ENCODE results near the gene PIK3R6.

The PIK3R6 gene

DNA sequence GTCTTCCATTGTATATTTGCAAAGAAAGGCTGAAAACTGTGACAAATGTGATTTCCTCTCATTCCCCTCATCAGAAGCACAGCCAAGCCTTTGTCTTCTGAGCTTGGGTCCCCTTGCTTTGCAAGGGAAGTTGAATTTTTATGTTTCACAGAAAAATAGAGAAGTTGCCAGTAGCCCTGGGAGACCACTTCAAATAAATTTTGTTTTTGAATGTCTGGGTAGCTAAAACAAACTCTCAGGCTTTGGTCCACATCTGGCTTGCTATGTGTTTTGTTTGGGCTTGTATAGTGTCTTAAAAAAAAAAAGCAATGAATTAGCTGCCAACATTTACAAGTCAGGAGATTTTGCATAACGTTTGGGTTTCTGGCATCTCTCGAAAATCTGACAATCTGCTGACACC lies 24.1 kb downstream of the PIK3R6 start:
- Histone ChIP-seq H3F3A (ENCODE audit: low read depth) (no peaks in the 10 kb centered on the region), H3K9ac (ENCODE audit: low read depth, low read length, poor library complexity, severe bottlenecking) (no peak overlapping the region), H3K9me3 (ENCODE audit: insufficient read depth, low read depth, low read length) (no peaks in the 10 kb centered on the region), H2AFZ (ENCODE audit: low read length) (no peak overlapping the region), H3K79me2 (ENCODE audit: insufficient read depth, low read length) (no peaks in the 10 kb centered on the region), H3K4me2 (ENCODE audit: low read depth, low read length, poor library complexity, severe bottlenecking) (no peak overlapping the region), H3K4me1 (ENCODE audit: insufficient read depth, low read length, poor library complexity, severe bottlenecking) (no peaks in the 10 kb centered on the region), H3K36me3 (ENCODE audit: insufficient read depth, low read length) (peaks cover 55% of the 10 kb centered on the region; the same call in 1 of the 2 replicates), H3K27me3 (ENCODE audit: insufficient read depth, low read length, poor library complexity, severe bottlenecking) (no peaks in the 10 kb centered on the region), H4K20me1 (ENCODE audit: insufficient read depth, low read length, poor library complexity, severe bottlenecking) (no peaks in the 10 kb centered on the region), H3K4me3 (ENCODE audit: low read length, poor library complexity, severe bottlenecking) (no peak overlapping the region), H3K9me2 (replicated peaks; ENCODE audit: low read depth, low read length) (no peaks in the 10 kb centered on the region)
- TF ChIP-seq CTCF (conservative IDR thresholded peaks at IDR 0.05; ENCODE audit: low read length) = no peak
- TF ChIP-seq EZH2phosphoT487 (IDR thresholded peaks at IDR 0.05; ENCODE audit: borderline replicate concordance) = no peak

GRCh38 chr17:8841844-8842243 lies 25.6 kb downstream of the PIK3R6 start:
- H3K9ac ChIP-seq (ENCODE audit: low read depth, low read length, poor library complexity, severe bottlenecking) = no peak overlapping the region
- H3K36me3 ChIP-seq (ENCODE audit: insufficient read depth, low read length) = peaks cover 51% of the 10 kb centered on the region; the same call in 1 of the 2 replicates
- H4K20me1 ChIP-seq (ENCODE audit: insufficient read depth, low read length, poor library complexity, severe bottlenecking) = no peaks in the 10 kb centered on the region
- no peaks in the 10 kb centered on the region for H3K4me1 ChIP-seq (ENCODE audit: insufficient read depth, low read length, poor library complexity, severe bottlenecking)
- H3K79me2 ChIP-seq (ENCODE audit: insufficient read depth, low read length) = no peaks in the 10 kb centered on the region
- H3F3A ChIP-seq (ENCODE audit: low read depth) = no peaks in the 10 kb centered on the region
- H3K27me3 ChIP-seq (ENCODE audit: insufficient read depth, low read length, poor library complexity, severe bottlenecking) = no peaks in the 10 kb centered on the region
- TF ChIP-seq EZH2phosphoT487 (IDR thresholded peaks at IDR 0.05; ENCODE audit: borderline replicate concordance) (no peak), CTCF (conservative IDR thresholded peaks at IDR 0.05; ENCODE audit: low read length) (no peak)
- H3K4me2 ChIP-seq (ENCODE audit: low read depth, low read length, poor library complexity, severe bottlenecking) = no peak overlapping the region
- H3K4me3 ChIP-seq (ENCODE audit: low read length, poor library complexity, severe bottlenecking) = no peak overlapping the region
- no peaks in the 10 kb centered on the region for H3K9me2 ChIP-seq (replicated peaks; ENCODE audit: low read depth, low read length)
- no peaks in the 10 kb centered on the region for H3K9me3 ChIP-seq (ENCODE audit: insufficient read depth, low read depth, low read length)
- H2AFZ ChIP-seq (ENCODE audit: low read length) = no peak overlapping the region

GRCh38 chr17:8839410-8839935 lies 28.0 kb downstream of the PIK3R6 start:
- Histone ChIP-seq H2AFZ (ENCODE audit: low read length) (no peak overlapping the region), H3K4me1 (ENCODE audit: insufficient read depth, low read length, poor library complexity, severe bottlenecking) (no peaks in the 10 kb centered on the region), H3K27me3 (ENCODE audit: insufficient read depth, low read length, poor library complexity, severe bottlenecking) (no peaks in the 10 kb centered on the region), H4K20me1 (ENCODE audit: insufficient read depth, low read length, poor library complexity, severe bottlenecking) (no peaks in the 10 kb centered on the region), H3K9ac (ENCODE audit: low read depth, low read length, poor library complexity, severe bottlenecking) (no peak overlapping the region), H3K36me3 (ENCODE audit: insufficient read depth, low read length) (peaks cover 56% of the 10 kb centered on the region; the same call in 1 of the 2 replicates), H3F3A (ENCODE audit: low read depth) (no peaks in the 10 kb centered on the region), H3K4me2 (ENCODE audit: low read depth, low read length, poor library complexity, severe bottlenecking) (no peak overlapping the region), H3K79me2 (ENCODE audit: insufficient read depth, low read length) (no peaks in the 10 kb centered on the region), H3K9me2 (replicated peaks; ENCODE audit: low read depth, low read length) (no peaks in the 10 kb centered on the region), H3K4me3 (ENCODE audit: low read length, poor library complexity, severe bottlenecking) (no peak overlapping the region), H3K9me3 (ENCODE audit: insufficient read depth, low read depth, low read length) (no peaks in the 10 kb centered on the region)
- TF ChIP-seq EZH2phosphoT487 (IDR thresholded peaks at IDR 0.05; ENCODE audit: borderline replicate concordance) = no peak
- TF ChIP-seq CTCF (conservative IDR thresholded peaks at IDR 0.05; ENCODE audit: low read length) = no peak
